Smooth muscle cell (in vitro differentiated cells): ENCODE measurements around the gene SLCO3A1. TPM values are rescaled to one million over a fixed set of nuclear protein-coding genes. Genes with fewer than 3 reads are reported as not detected.

Source experiments
- DNase-seq: peaks from one replicate; lab custom pipeline; 2025; ENCODE audit not compliant: unreplicated experiment; lab: John Stamatoyannopoulos, UW
- H2AFZ ChIP-seq: fragments of 200-600 bp; sonication (generic); 2 replicates; pipeline ENCODE4 v1.6.0; 2016; ENCODE audit warnings: antibody characterized with exemption, low read depth, mild to moderate bottlenecking
- H3F3A ChIP-seq: fragments of 200-600 bp; sonication (generic); 2 replicates; pipeline ENCODE4 v1.6.0; 2017; ENCODE audit warnings: antibody characterized with exemption, low read depth
- H3K27ac ChIP-seq: fragments of 200-600 bp; sonication (generic); 2 replicates; pipeline ENCODE4 v1.5.1; 2016; ENCODE audit warnings: low read depth, mild to moderate bottlenecking
- H3K27me3 ChIP-seq: fragments of 200-600 bp; sonication (generic); 2 replicates; pipeline ENCODE4 v1.6.1; 2016; ENCODE audit warnings: low read depth, mild to moderate bottlenecking
- H3K36me3 ChIP-seq: fragments of 200-600 bp; sonication (generic); 2 replicates; pipeline ENCODE4 v1.5.1; 2016; ENCODE audit warnings: low read depth
- H3K4me1 ChIP-seq: fragments of 200-600 bp; sonication (generic); 2 replicates; pipeline ENCODE4 v1.5.1; 2016; ENCODE audit warnings: low read depth
- H3K4me2 ChIP-seq: fragments of 200-600 bp; sonication (generic); 2 replicates; pipeline ENCODE4 v1.6.0; 2016; ENCODE audit warnings: mild to moderate bottlenecking
- H3K4me3 ChIP-seq: fragments of 200-600 bp; sonication (generic); 2 replicates; pipeline ENCODE4 v1.5.1; 2016; ENCODE audit warnings: mild to moderate bottlenecking
- H3K79me2 ChIP-seq: fragments of 200-600 bp; sonication (generic); 2 replicates; pipeline ENCODE4 v1.6.0; 2016; ENCODE audit warnings: low read depth, mild to moderate bottlenecking
- H3K9ac ChIP-seq: fragments of 200-600 bp; sonication (generic); 2 replicates; pipeline ENCODE4 v1.6.0; 2016; ENCODE audit warnings: low read depth
- H3K9me3 ChIP-seq: fragments of 200-600 bp; sonication (generic); replicated peaks from 2 replicates; pipeline ENCODE4 v1.5.1; 2016; ENCODE audit warnings: low read depth
- H4K20me1 ChIP-seq: fragments of 200-600 bp; sonication (generic); 2 replicates; pipeline ENCODE4 v1.6.0; 2016; ENCODE audit warnings: low read depth
- CTCF ChIP-seq: fragments of 200-600 bp; sonication (generic); IDR thresholded peaks from 2 replicates; pipeline ENCODE4 v1.5.1; 2017; ENCODE audit warnings: borderline replicate concordance, mild to moderate bottlenecking, antibody characterized with exemption; ENCODE audit not compliant: insufficient read depth, poor library complexity, severe bottlenecking
- WGBS: methylation state at CpG from one replicate; pipeline ENCODE4 v1.1.7; 2016; ENCODE audit warnings: low lambda C conversion rate; 5-methylcytosine and 5-hydroxymethylcytosine counted together
- polyA plus RNA-seq: library from polyadenylated mRNA; unstranded; fragments of >200 nt; fragmentation: Nextera tagmentation; extraction: Ambion mirVana; gene quantifications from 2 replicates; pipeline ENCODE4 v1.2.1, GENCODE V29; 2016
- total RNA-seq: library from RNA; depleted of rRNA; stranded (reverse); fragments of >200 nt; gene quantifications from 2 replicates; pipeline ENCODE4 v1.2.3, GENCODE V29; 2014

Gene SLCO3A1
- total and polyA plus RNA-seq, 2 experiments from 2014 or later, result 1.3 to 12.6 TPM

DNA sequence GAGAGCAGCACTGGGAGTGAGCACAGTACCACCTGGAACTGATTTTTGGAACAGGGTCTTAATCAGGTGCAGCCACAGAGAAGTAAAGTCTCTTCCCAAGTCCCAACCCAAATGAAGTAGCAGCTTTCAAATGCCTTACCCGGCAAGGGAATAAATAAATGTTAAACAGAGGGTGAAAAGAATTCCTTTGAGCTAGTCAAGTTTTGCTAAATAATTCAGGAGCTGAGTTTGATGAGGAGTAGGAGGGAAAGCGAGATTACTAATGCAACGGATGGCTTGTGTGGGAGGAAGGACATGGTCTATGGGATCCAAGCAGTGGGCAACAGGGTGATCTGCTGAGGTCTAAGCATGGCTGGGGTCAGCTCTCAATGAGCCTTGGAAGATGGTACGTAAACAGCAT, 335.7 kb downstream of the SLCO3A1 start:
- Histone ChIP-seq H2AFZ (no peak overlapping the region), H3K4me3 (no peak overlapping the region), H3K9me3 (no peaks in the 10 kb centered on the region), H3K4me2 (no peak overlapping the region), H3K27ac (no peak overlapping the region), H3K79me2 (no peaks in the 10 kb centered on the region), H3K9ac (no peak overlapping the region), H3K36me3 (no peaks in the 10 kb centered on the region), H3K4me1 (no peaks in the 10 kb centered on the region), H3F3A (no peaks in the 10 kb centered on the region), H4K20me1 (no peaks in the 10 kb centered on the region), H3K27me3 (no peaks in the 10 kb centered on the region)
- 86% methylated on average over 4 of the region's 4 CpGs for WGBS
- no peak for TF ChIP-seq CTCF
- DNase-seq, result no peak

DNA sequence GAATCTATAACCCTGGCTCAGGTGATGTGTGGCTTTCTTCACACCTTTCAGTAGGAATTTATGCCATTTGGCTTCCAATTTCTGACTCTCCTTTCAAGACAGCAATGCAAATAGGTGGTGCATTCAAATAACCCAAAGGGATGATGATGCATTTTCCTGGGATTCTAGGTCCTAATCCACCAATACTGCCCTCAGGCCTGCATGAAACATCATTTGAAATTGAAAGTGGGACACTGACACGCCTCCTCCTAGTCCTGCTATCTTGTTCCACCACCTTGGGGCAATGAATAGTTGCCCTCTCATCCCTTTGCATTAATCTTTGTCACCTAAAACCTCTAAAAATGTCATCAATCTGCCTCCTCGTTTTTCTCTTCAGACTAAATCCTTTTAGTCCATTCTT, 341.7 kb downstream of the SLCO3A1 start:
- Histone ChIP-seq H3K4me1 (peaks cover 5% of the 10 kb centered on the region), H3K36me3 (no peaks in the 10 kb centered on the region), H3K4me3 (no peak overlapping the region), H3K27me3 (no peaks in the 10 kb centered on the region), H3K4me2 (no peak overlapping the region), H2AFZ (no peak overlapping the region), H3K9ac (no peak overlapping the region), H3K27ac (no peak overlapping the region), H3F3A (no peaks in the 10 kb centered on the region), H3K79me2 (no peaks in the 10 kb centered on the region), H4K20me1 (no peaks in the 10 kb centered on the region), H3K9me3 (no peaks in the 10 kb centered on the region)
- WGBS, result 65% methylated on average over 2 of the region's 2 CpGs
- no peak for DNase-seq
- TF ChIP-seq CTCF, result no peak

DNA sequence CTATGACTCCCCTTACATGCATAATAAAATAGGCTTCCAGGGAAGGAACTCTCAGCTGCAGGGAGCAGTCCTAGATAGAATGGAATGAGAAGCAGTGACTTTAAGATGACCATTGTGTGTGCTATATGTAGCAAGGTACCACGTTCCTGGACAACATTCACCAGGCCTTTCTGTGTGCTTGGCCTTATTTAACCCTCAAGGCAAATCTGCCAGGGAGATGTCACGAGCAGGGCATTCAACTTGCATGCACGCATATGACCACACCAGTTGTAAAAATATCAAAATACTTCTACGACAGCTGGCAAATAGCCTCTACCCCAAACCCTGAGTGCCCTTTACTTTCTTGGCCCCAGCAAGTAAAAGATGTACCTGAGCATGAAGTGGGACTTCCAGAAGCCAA, 342.8 kb downstream of the SLCO3A1 start:
- no peaks in the 10 kb centered on the region for H3F3A ChIP-seq
- H4K20me1 ChIP-seq, result no peaks in the 10 kb centered on the region
- DNase-seq, result no peak
- H3K27ac ChIP-seq, result no peak overlapping the region
- no peaks in the 10 kb centered on the region for H3K9me3 ChIP-seq
- H2AFZ ChIP-seq, result no peak overlapping the region
- TF ChIP-seq CTCF, result no peak
- no peak overlapping the region for H3K4me3 ChIP-seq
- H3K9ac ChIP-seq, result no peak overlapping the region
- H3K79me2 ChIP-seq, result no peaks in the 10 kb centered on the region
- 85% methylated on average over 4 of the region's 4 CpGs for WGBS
- no peak overlapping the region for H3K4me2 ChIP-seq
- H3K27me3 ChIP-seq, result no peaks in the 10 kb centered on the region
- no peaks in the 10 kb centered on the region for H3K36me3 ChIP-seq
- peaks cover 5% of the 10 kb centered on the region for H3K4me1 ChIP-seq

GRCh38 chr15:92197746-92198145, 344.2 kb downstream of the SLCO3A1 start:
- no peaks in the 10 kb centered on the region for H4K20me1 ChIP-seq
- H3K27me3 ChIP-seq, result no peaks in the 10 kb centered on the region
- H3F3A ChIP-seq, result no peaks in the 10 kb centered on the region
- H3K4me2 ChIP-seq, result no peak overlapping the region
- 81% methylated on average over 2 of the region's 2 CpGs for WGBS
- H3K36me3 ChIP-seq, result no peaks in the 10 kb centered on the region
- TF ChIP-seq CTCF, result no peak
- no peak overlapping the region for H3K27ac ChIP-seq
- no peak overlapping the region for H2AFZ ChIP-seq
- no peak for DNase-seq
- H3K79me2 ChIP-seq, result no peaks in the 10 kb centered on the region
- H3K9ac ChIP-seq, result no peak overlapping the region
- H3K9me3 ChIP-seq, result no peaks in the 10 kb centered on the region
- H3K4me3 ChIP-seq, result no peak overlapping the region
- peaks cover 5% of the 10 kb centered on the region for H3K4me1 ChIP-seq
